Measurements from ENCODE around the gene UFSP2.

The UFSP2 gene

GRCh38 chr4:185424905-185425646 lies 688 bp downstream of the UFSP2 start:
- DNase-seq = peak; percentile 23

- DNase-seq = no peak
Observed at GRCh38 chr4:185421366-185422124, 4.2 kb downstream of the UFSP2 start.

- DNase-seq = no peak
Observed at GRCh38 chr4:185416955-185417354, 8.8 kb downstream of the UFSP2 start.

- DNase-seq = no peak
Observed at GRCh38 chr4:185412412-185412811, 13.4 kb downstream of the UFSP2 start.

- DNase-seq = no peak
Observed at GRCh38 chr4:185411849-185412248, 13.9 kb downstream of the UFSP2 start.

- DNase-seq = no peak
Observed at GRCh38 chr4:185408432-185408831, 17.3 kb downstream of the UFSP2 start.

GRCh38 chr4:185405296-185405999 lies 20.3 kb downstream of the UFSP2 start:
- no peak for DNase-seq

GRCh38 chr4:185404031-185404430 lies 21.7 kb downstream of the UFSP2 start:
- no peak for DNase-seq

GRCh38 chr4:185399466-185399865 lies 26.3 kb downstream of the UFSP2 start:
- no peak for DNase-seq

- DNase-seq = no peak
Observed at GRCh38 chr4:185398618-185399017, 27.1 kb downstream of the UFSP2 start.

- no peak for DNase-seq
Observed at GRCh38 chr4:185396724-185397385, 28.9 kb downstream of the UFSP2 start, which contains the start of gene ANKRD37. Gene ANKRD37, plus strand, starts transcription at chr4:185396841. Its CDS starts 83 bp downstream, at chr4:185396924.

GRCh38 chr4:185395956-185396723 lies 29.6 kb downstream of the UFSP2 start:
- peak; percentile 95 for DNase-seq

- DNase-seq = peak; percentile 45
Observed at GRCh38 chr4:185395238-185395955, 30.4 kb downstream of the UFSP2 start, which contains the start of gene LRP2BP. Gene LRP2BP, minus strand, starts transcription at chr4:185395924. Its CDS starts 17,738 bp downstream, at chr4:185378186.

GRCh38 chr4:185394568-185395237 lies 31.1 kb downstream of the UFSP2 start:
- DNase-seq = peak; percentile 17

GRCh38 chr4:185392156-185392555 lies 33.6 kb downstream of the UFSP2 start:
- DNase-seq = no peak

- DNase-seq = no peak
Observed at GRCh38 chr4:185390941-185391340, 34.8 kb downstream of the UFSP2 start.

GRCh38 chr4:185387957-185388356 lies 37.8 kb downstream of the UFSP2 start:
- DNase-seq = no peak

- peak; percentile 53 for DNase-seq
Observed at GRCh38 chr4:185384930-185385331, 40.8 kb downstream of the UFSP2 start.

- DNase-seq = no peak
Observed at GRCh38 chr4:185384061-185384460, 41.7 kb downstream of the UFSP2 start.

GRCh38 chr4:185383451-185383850 lies 42.3 kb downstream of the UFSP2 start:
- no peak for DNase-seq

- DNase-seq = no peak
Observed at GRCh38 chr4:185382754-185383153, 43.0 kb downstream of the UFSP2 start.

All from hematopoietic multipotent progenitor cell treated with erythropoietin and hydrocortisone succinate and interleukin-3 and kit ligand, for 6 days (in vitro differentiated cells).